Esophagus (tissue), 2 donors: ENCODE measurements around the gene GPR32. TPM values are rescaled to one million over a fixed set of nuclear protein-coding genes. Genes with fewer than 3 reads are reported as not detected.
"Not testable (repeated sequence)": the region's sequence is repeated elsewhere in the genome, so short reads cannot be mapped to it uniquely, and the experiment has no call there.

ENCODE experiments used
- H3K27ac ChIP-seq, 2 donors: one replicate each; pipeline ENCODE4 v1.5.1; 2013; ENCODE audit warnings: low read depth in 2 of 2, mild to moderate bottlenecking in 2 of 2, inconsistent platforms in 1 of 2, low read length in 1 of 2, moderate library complexity in 1 of 2
- H3K27me3 ChIP-seq, 2 donors: one replicate each; pipeline ENCODE4 v1.6.1; 2013; ENCODE audit warnings: low read length in 2 of 2, control low read depth in 1 of 2, mild to moderate bottlenecking in 1 of 2; ENCODE audit not compliant: insufficient read depth in 2 of 2, control insufficient read depth in 1 of 2
- H3K36me3 ChIP-seq, 2 donors: one replicate each; pipeline ENCODE4 v1.6.1; 2013; ENCODE audit warnings: low read length in 1 of 2; ENCODE audit not compliant: control insufficient read depth in 2 of 2, insufficient read depth in 2 of 2
- H3K4me1 ChIP-seq, 2 donors: one replicate each; pipeline ENCODE4 v1.6.1; 2013; ENCODE audit warnings: low read length in 1 of 2; ENCODE audit not compliant: control insufficient read depth in 2 of 2, insufficient read depth in 2 of 2
- H3K4me3 ChIP-seq, 2 donors: one replicate each; pipeline ENCODE4 v1.5.1; 2013; ENCODE audit warnings: low read length in 2 of 2, mild to moderate bottlenecking in 2 of 2, low read depth in 1 of 2, moderate library complexity in 1 of 2
- H3K9me3 ChIP-seq, 2 donors: one replicate each; pipeline ENCODE4 v1.6.1; 2013; ENCODE audit warnings: mild to moderate bottlenecking in 2 of 2, low read depth in 1 of 2, low read length in 1 of 2, moderate library complexity in 1 of 2; ENCODE audit not compliant: control insufficient read depth in 2 of 2, insufficient read depth in 1 of 2
- WGBS, 2 donors: extraction: QIAGEN DNeasy Blood & Tissue Kit; methylation state at CpG; one replicate each; pipeline ENCODE4 v1.1.7; 2013; 5-methylcytosine and 5-hydroxymethylcytosine counted together
- polyA plus RNA-seq, 2 donors: library from polyadenylated mRNA; stranded (reverse); fragments of 200-250 nt; gene quantifications; one replicate each; pipeline ENCODE4 v1.2.3, GENCODE V29; 2013
- donor health status: healthy with polysubstance abuse.
- donor health status: Bipolar disorder and iron deficiency.

Gene GPR32
- polyA plus RNA-seq, 2 donors, result not detected

DNA sequence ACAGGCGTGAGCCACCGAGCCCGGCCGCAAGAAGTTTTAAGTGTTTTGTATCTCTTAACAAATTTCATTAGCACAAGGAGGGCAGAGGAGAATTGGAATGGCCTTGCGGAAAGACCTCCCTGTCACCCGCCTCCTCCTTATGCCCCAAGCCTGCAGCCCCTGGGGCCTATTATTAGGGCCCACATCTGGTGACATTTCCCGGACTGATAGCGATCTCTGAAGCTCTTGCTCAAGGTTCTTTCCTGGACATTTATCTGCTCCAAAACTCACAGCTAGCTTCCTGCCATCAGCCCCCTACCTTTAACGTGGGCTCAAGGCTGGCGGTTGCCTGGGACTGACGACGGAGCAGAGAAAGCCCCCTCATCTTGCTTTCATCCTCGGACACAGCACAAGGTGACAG lies 6.7 kb upstream of the GPR32 start:
- H3K9me3 ChIP-seq, H3K36me3 ChIP-seq, H3K27me3 ChIP-seq, H3K4me3 ChIP-seq, H3K4me1 ChIP-seq, H3K27ac ChIP-seq: not testable (repeated sequence)
- WGBS, 2 donors, result 70 to 75% methylated on average over 9 to 13 of the region's 13 CpGs

DNA sequence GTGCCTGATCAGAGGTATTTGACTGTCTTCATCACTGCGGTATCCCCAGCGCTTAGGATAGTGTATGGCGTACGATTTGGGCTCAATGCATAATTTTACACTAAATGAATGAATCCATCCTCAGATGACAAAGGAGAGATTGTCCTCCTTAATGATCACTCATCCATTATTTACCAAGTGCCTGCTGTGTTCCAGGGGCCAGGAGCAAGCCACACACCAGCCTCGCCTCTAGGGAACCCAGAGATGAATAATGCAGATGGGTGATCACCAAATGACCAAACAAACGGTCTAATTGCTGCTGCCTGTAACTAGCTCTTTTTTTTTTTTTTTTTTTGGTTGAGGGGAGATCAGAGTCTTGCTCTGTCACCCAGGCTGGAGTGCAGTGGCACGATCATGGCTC lies 5.9 kb upstream of the GPR32 start:
- no peaks in the 10 kb centered on the region for H3K27me3 ChIP-seq
- H3K27ac ChIP-seq, result no peak overlapping the region
- no peaks in the 10 kb centered on the region for H3K36me3 ChIP-seq
- H3K9me3 ChIP-seq, result no peaks in the 10 kb centered on the region
- 66 to 70% methylated on average over 6 to 7 of the region's 7 CpGs for WGBS, 2 donors
- no peaks in the 10 kb centered on the region for H3K4me1 ChIP-seq
- no peak overlapping the region for H3K4me3 ChIP-seq

DNA sequence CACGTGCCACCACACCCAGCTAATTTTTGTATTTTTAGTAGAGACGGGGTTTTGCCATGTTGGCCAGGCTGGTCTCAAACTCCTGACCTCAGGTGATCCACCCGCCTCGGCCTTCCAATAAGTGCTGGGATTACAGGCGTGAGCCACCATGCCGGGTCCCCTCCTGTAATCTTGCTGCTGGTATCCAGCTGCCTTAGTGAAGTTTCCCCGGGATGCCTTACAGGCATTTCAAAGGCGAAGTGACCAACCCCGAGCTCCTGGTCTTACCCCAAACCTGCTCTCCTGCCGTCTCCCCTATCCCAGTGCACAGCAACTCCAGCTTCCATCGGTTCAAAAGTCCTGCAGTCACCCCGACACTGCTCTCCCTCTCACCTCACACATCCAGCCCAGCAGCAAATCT lies 3.5 kb upstream of the GPR32 start:
- H3K4me3 ChIP-seq, H3K27me3 ChIP-seq, H3K9me3 ChIP-seq, H3K36me3 ChIP-seq, H3K27ac ChIP-seq, H3K4me1 ChIP-seq: not testable (repeated sequence)
- 73 to 75% methylated on average over 10 to 12 of the region's 12 CpGs for WGBS, 2 donors

DNA sequence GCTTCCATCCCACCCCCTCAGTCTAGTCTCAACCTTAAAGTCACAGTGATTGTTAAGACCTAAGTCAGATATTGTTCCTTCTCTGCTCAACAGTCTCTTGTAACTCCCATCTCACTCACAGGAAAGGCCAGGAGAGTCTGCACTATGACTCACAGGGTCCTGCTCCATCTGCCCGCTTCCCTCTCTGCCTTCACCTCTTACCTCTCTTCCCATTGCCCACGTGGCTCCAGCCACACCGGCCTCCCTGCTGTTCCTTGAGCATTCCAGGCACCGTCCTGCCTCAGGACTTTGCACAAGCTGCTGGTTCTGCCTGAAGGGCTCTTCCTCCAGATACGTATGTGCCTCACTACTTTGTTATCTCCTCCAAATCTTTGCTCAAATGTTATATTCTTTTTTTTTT lies 3.0 kb upstream of the GPR32 start:
- H3K36me3 ChIP-seq, H3K27ac ChIP-seq, H3K4me1 ChIP-seq, H3K27me3 ChIP-seq, H3K9me3 ChIP-seq, H3K4me3 ChIP-seq: not testable (repeated sequence)
- 40 to 41% methylated on average over 5 of the region's 5 CpGs for WGBS, 2 donors

DNA sequence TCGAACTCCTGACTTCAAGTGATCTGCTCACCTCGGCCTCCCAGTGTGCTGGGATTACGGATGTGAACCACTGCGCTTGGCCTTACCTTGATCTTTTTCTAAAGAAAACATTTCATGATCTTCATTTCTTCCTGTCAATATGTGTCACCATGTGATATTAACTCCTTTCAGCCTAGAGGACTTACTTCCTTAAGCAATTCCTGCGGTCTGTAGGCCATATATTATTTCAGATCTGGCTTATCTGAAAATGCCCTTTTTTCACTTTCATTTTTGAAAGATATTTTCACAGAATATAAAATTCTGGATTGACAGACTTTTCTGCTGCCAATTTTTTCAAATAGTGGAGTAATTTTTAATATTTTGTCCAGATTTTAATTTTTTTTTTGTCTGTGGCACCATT lies 2.0 kb upstream of the GPR32 start:
- H3K4me1 ChIP-seq, result no peaks in the 10 kb centered on the region
- H3K27ac ChIP-seq, result no peak overlapping the region
- no peak overlapping the region for H3K4me3 ChIP-seq
- no peaks in the 10 kb centered on the region for H3K36me3 ChIP-seq
- WGBS, 2 donors, result 65 to 67% methylated on average over 5 of the region's 5 CpGs
- no peaks in the 10 kb centered on the region for H3K9me3 ChIP-seq
- H3K27me3 ChIP-seq, result no peaks in the 10 kb centered on the region

DNA sequence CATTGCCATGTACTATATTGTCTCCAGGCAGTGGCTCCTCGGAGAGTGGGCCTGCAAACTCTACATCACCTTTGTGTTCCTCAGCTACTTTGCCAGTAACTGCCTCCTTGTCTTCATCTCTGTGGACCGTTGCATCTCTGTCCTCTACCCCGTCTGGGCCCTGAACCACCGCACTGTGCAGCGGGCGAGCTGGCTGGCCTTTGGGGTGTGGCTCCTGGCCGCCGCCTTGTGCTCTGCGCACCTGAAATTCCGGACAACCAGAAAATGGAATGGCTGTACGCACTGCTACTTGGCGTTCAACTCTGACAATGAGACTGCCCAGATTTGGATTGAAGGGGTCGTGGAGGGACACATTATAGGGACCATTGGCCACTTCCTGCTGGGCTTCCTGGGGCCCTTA lies 624 bp downstream of the GPR32 start:
- Histone ChIP-seq H3K9me3 (no peaks in the 10 kb centered on the region), H3K4me1 (no peaks in the 10 kb centered on the region), H3K36me3 (no peaks in the 10 kb centered on the region), H3K27ac (no peak overlapping the region), H3K4me3 (no peak overlapping the region), H3K27me3 (no peaks in the 10 kb centered on the region)
- 76 to 82% methylated on average over 13 of the region's 13 CpGs for whole genome bisulfite sequencing, 2 donors

DNA sequence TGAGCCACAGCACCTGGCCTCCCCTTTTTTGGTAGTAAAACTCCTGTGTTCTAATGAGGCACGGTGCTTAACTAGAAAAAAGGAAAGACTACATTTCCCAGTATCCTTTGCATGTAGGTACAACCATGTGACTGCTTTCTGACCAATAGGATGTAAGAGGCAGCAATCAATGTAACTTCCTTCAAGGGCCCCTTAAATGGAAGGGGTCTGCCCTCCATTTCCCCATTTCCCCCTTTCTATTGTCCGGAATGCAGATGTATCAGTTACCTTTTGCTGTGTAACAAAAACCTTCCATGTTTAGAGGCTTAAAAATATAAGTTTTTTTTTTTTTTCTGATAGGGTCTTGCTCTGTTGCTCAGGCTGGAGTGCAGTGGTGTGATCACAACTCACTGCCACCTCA lies 2.2 kb downstream of the GPR32 start:
- Histone ChIP-seq H3K9me3 (peaks cover 2 to 3% of the 10 kb centered on the region in 2 donors), H3K36me3 (no peaks in the 10 kb centered on the region), H3K4me1 (no peaks in the 10 kb centered on the region), H3K4me3 (no peak overlapping the region), H3K27ac (no peak overlapping the region), H3K27me3 (no peaks in the 10 kb centered on the region)
- 52 to 69% methylated on average over 2 of the region's 2 CpGs for WGBS, 2 donors

DNA sequence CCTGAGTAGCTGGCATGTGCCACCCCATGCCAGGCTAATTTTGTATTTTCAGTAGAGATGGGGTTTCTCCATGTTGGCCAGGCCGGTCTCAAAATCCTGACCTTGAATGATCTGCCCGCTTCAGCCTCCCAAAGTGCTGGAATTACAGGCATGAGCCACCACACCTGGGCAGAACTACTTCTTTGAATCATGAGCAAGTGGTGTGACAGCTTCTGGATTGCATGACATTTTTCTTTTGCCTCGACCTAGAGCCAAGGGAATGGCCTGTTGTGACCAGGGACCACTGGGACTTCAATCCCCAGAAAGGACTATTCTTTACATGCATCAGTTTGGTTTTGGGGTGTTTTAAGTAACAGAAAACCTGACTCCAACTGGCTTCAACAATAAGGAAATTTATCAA lies 2.6 kb downstream of the GPR32 start:
- H3K4me3 ChIP-seq, H3K27ac ChIP-seq, H3K36me3 ChIP-seq, H3K27me3 ChIP-seq, H3K9me3 ChIP-seq, H3K4me1 ChIP-seq: not testable (repeated sequence)
- WGBS, 2 donors, result 75 to 79% methylated on average over 3 of the region's 3 CpGs

DNA sequence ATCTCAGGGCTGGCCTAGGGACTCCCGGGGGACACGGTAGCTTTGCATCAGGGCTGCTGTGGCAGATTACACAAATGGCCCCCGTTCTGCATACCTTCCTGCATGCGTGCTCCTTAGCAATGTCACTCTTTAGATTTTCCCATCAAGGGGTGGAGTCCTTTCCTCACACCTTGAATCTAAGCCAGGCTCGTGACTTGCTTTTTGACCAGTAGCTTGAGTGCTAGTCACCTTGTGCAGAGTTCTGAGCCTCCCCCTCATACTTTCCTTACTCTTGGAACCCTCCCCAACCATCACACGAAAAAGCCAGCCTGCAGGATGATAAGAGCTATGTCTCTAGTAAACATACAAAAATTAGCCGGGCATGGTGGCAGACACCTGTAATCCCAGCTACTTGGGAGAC lies 3.2 kb downstream of the GPR32 start:
- H3K27ac ChIP-seq, H3K4me1 ChIP-seq, H3K9me3 ChIP-seq, H3K36me3 ChIP-seq, H3K27me3 ChIP-seq, H3K4me3 ChIP-seq: not testable (repeated sequence)
- WGBS, 2 donors, result 50 to 56% methylated on average over 7 of the region's 7 CpGs

DNA sequence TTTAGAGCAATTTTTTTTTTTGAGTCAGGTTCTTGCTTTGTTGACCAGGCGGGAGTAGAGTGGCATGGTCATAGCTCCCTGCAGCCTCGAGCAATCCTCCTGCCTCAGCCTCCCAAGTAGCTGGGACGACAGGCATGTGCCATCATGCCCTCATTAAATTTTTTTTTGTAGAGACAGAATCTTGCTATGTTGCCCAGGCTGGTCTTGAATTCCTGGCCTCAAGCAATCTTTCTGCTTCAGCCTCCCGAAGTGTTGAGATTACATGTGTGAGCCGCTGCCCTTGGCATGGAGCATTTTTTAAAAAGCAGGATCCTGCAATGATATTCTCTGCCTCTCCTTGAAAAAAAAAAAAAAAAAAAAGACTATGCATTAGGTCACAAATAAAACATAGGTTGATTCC lies 5.9 kb downstream of the GPR32 start:
- H3K4me1 ChIP-seq, result no peaks in the 10 kb centered on the region
- WGBS, 2 donors, result 72 to 77% methylated on average over 5 of the region's 5 CpGs
- no peak overlapping the region for H3K27ac ChIP-seq
- peaks cover 5 to 8% of the 10 kb centered on the region in 2 donors for H3K27me3 ChIP-seq
- peaks cover 2 to 7% of the 10 kb centered on the region in 2 donors for H3K9me3 ChIP-seq
- H3K4me3 ChIP-seq, result no peak overlapping the region
- no peaks in the 10 kb centered on the region for H3K36me3 ChIP-seq
